HFF-Myc (cell line): ENCODE results near the gene MEIS3.
A peak's percentile ranks its signal among the peaks of the same experiment; 100 is the strongest.
"Not testable (repeated sequence)": the region's sequence is repeated elsewhere in the genome, so short reads cannot be mapped to it uniquely, and the experiment has no call there.

Source experiments
- DNase-seq: peaks from one replicate; pipeline ENCODE4 v3.0.0-alpha.2; 2011; ENCODE audit warnings: low read depth; ENCODE audit errors: extremely low read depth
- H3K4me3 ChIP-seq: replicated peaks from 2 replicates; pipeline ENCODE4 v1.5.1; 2011; ENCODE audit warnings: low read depth, mild to moderate bottlenecking, control low read depth, low read length
- TF ChIP-seq, protein P1 (sequence below): IDR thresholded peaks from 2 replicates; pipeline ENCODE4 v1.5.1; 2012; ENCODE audit warnings: mild to moderate bottlenecking, low read depth, low read length, control low read depth; ENCODE audit errors: missing control alignments

Gene MEIS3

DNA sequence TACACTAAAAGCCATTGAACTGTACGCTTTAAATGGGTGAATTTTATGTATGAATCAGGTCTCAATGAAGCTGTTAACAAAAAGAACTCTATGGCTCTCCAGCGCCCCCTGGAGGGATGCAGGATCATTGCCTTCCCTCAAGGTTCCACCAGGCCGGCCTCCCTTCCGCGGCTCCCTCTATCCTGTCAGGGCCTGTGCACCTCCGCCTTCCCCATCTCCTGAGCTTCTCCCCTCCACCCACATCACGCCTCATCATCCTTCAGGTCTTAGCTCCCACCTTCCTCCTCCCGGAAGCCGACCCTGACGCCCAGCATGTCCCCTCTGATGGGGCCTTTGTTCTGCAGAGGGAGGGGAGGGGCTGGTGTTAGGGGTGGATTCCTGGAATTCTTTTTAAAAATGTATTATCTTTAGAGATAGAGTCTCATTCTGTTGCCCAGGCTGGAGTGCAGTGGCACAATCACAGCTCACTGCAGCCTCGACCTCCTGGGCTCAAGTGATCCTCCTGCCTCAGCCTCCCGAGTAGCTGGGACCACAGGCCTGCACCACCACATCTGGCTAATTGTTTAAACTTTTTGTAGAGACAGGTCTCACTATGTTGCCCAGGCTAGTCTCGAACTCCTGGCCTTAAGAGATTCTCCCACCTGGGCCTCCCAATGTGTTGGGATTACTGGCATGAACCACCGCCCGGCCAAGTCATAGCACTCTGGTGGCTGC lies 27.7 kb downstream of the MEIS3 start:
- no peak overlapping the region for H3K4me3 ChIP-seq
- DNase-seq, result peak; percentile 33
- TF ChIP-seq, protein P1, sequence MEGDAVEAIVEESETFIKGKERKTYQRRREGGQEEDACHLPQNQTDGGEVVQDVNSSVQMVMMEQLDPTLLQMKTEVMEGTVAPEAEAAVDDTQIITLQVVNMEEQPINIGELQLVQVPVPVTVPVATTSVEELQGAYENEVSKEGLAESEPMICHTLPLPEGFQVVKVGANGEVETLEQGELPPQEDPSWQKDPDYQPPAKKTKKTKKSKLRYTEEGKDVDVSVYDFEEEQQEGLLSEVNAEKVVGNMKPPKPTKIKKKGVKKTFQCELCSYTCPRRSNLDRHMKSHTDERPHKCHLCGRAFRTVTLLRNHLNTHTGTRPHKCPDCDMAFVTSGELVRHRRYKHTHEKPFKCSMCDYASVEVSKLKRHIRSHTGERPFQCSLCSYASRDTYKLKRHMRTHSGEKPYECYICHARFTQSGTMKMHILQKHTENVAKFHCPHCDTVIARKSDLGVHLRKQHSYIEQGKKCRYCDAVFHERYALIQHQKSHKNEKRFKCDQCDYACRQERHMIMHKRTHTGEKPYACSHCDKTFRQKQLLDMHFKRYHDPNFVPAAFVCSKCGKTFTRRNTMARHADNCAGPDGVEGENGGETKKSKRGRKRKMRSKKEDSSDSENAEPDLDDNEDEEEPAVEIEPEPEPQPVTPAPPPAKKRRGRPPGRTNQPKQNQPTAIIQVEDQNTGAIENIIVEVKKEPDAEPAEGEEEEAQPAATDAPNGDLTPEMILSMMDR, result peak; percentile 95

- no peak overlapping the region for H3K4me3 ChIP-seq
- DNase-seq, result no peak
- TF ChIP-seq, protein P1, result no peak
These were observed 28.5 kb downstream of the MEIS3 start for GRCh38 chr19:47390533-47391488.

GRCh38 chr19:47389150-47389556 lies 30.2 kb downstream of the MEIS3 start:
- DNase-seq, result no peak
- no peak overlapping the region for H3K4me3 ChIP-seq
- TF ChIP-seq, protein P1, result no peak

DNA sequence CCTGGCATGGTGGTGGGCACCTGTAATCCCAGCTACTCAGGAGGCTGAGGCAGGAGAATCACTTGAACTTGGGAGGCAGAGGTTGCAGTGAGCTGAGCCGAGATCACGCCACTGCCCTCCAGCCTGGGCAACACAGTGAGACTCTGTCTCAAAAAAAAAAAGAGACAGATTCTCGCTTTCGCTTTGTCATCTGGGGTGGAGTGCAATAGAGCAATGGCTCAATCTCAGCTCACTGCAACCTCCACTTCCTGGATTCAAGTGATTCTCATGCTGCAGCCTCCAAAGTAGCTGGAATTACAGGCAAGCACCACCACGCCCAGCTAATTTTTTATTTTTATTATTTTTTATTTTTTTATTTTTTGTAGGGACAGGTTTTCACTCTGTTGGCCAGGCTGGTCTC lies 30.6 kb downstream of the MEIS3 start:
- not testable (repeated sequence) for DNase-seq

DNA sequence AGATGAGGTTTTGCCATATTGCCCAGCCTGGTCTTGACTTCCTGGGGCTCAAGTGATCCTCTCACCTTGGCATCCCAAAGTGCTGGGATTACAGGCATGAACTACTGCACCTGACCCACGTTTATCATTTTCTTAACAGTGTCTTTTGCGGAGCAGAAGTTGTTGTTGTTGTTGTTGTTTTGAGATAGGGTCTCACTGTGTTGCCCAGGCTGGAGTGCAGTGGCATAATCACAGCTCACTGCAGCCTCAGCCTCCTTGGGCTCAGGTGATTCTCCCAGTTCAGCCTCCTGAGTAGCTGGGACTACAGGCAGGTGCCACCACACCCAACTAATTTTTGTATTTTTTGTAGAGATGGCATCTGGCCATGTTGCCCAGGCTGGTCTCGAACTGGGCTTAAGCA lies 31.7 kb downstream of the MEIS3 start:
- not testable (repeated sequence) for DNase-seq, H3K4me3 ChIP-seq

More for the DNA sequence above, 30.6 kb downstream of the MEIS3 start:
- H3K4me3 ChIP-seq, result not testable (repeated sequence)

GRCh38 chr19:47386582-47386981 lies 32.7 kb downstream of the MEIS3 start:
- H3K4me3 ChIP-seq, DNase-seq: not testable (repeated sequence)

DNA sequence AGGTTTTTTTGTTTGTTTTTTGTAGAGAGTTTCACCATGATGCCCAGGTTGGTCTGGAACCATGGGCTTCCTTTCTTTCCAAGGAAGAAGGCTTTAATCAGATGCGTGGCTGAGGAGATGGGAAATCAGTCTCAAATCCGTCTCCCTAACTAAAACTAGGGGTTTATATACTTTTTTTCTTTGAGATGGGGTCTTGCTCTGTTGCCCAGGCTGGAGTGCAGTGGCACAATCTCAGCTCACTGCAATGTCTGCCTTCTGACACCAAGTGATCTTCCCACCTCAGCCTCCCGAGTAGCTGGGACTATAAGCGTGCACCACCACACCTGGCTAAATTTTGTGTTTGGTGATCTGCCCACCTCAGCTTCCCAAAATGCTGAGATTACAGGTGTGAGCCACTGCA lies 34.8 kb downstream of the MEIS3 start:
- not testable (repeated sequence) for DNase-seq

GRCh38 chr19:47383890-47384289 lies 35.4 kb downstream of the MEIS3 start:
- not testable (repeated sequence) for DNase-seq, H3K4me3 ChIP-seq

More for the DNA sequence above, 34.8 kb downstream of the MEIS3 start:
- H3K4me3 ChIP-seq, result not testable (repeated sequence)

- TF ChIP-seq, protein P1, result no peak
- DNase-seq, result no peak
These were observed 37.6 kb downstream of the MEIS3 start for GRCh38 chr19:47381653-47382279.

More at GRCh38 chr19:47381653-47382279, 37.6 kb downstream of the MEIS3 start:
- no peak overlapping the region for H3K4me3 ChIP-seq
